K562 (cell line): ENCODE measurements around the gene CEACAM18. TPM values are rescaled to one million over a fixed set of nuclear protein-coding genes. Genes with fewer than 3 reads are reported as not detected.

Source experiments
- ARID3A ChIP-seq: IDR thresholded peaks from 2 replicates; pipeline ENCODE4 v1.6.1; 2012; ENCODE audit warnings: low read depth, low read length, improper control_type of control experiment, borderline replicate concordance
- CHD1 ChIP-seq: fragments of 200-600 bp; sonication (generic); IDR thresholded peaks from one replicate; pipeline ENCODE4 v1.6.1; 2012; ENCODE audit warnings: mild to moderate bottlenecking, moderate library complexity, low read length, inconsistent platforms
- CHD2 ChIP-seq: IDR thresholded peaks from 2 replicates; pipeline ENCODE4 v1.6.1; 2011; ENCODE audit warnings: low read depth, low read length
- DNMT1 ChIP-seq: fragments of 450-650 bp; IDR thresholded peaks from 2 replicates; pipeline ENCODE4 v1.6.1; 2016; ENCODE audit warnings: antibody characterized with exemption, mild to moderate bottlenecking
- DPF2 ChIP-seq: fragments of 450-650 bp; IDR thresholded peaks from 2 replicates; pipeline ENCODE4 v1.6.1; 2016
- ELF2 ChIP-seq: fragments of 250-450 bp; sonication (Bioruptor Pico); IDR thresholded peaks from 2 replicates; pipeline ENCODE4 v1.5.0; 2021; ENCODE audit warnings: mild to moderate bottlenecking
- GABPA ChIP-seq: fragments of 200-800 bp; sonication (Bioruptor generic); conservative IDR thresholded peaks from 2 replicates; pipeline ENCODE4 v1.6.1; 2016; ENCODE audit warnings: low read depth, missing genetic modification characterization, missing compliant biosample characterization
- GMEB1 ChIP-seq: fragments of 250-450 bp; sonication (Bioruptor Pico); IDR thresholded peaks from 2 replicates; pipeline ENCODE4 v1.4.0; 2020; ENCODE audit warnings: mild to moderate bottlenecking
- HBP1 ChIP-seq: fragments of 450-650 bp; formaldehyde crosslinking; IDR thresholded peaks from 2 replicates; pipeline ENCODE4 v1.4.0; 2022; ENCODE audit warnings: missing genetic modification characterization
- HDAC6 ChIP-seq: IDR thresholded peaks from 2 replicates; pipeline ENCODE4 v1.6.1; 2012; ENCODE audit warnings: low read depth, mild to moderate bottlenecking, control low read depth, inconsistent platforms, low read length, moderate library complexity
- KDM5B ChIP-seq: fragments of 200-600 bp; sonication (generic); IDR thresholded peaks from 2 replicates; pipeline ENCODE4 v1.6.1; 2012; ENCODE audit warnings: low read depth, mild to moderate bottlenecking, moderate library complexity, low read length, control low read depth, inconsistent platforms; ENCODE audit not compliant: insufficient replicate concordance
- MBD2 ChIP-seq: sonication (generic); IDR thresholded peaks from 2 replicates; pipeline ENCODE4 v1.6.1; 2016; ENCODE audit warnings: low read depth, borderline replicate concordance
- MIER1 ChIP-seq: fragments of 450-650 bp; IDR thresholded peaks from 2 replicates; pipeline ENCODE4 v1.6.1; 2016; ENCODE audit warnings: antibody characterized with exemption, mild to moderate bottlenecking, low read depth
- NFIX ChIP-seq: fragments of 250-450 bp; sonication (Bioruptor Pico); IDR thresholded peaks from 2 replicates; pipeline ENCODE4 v1.4.0; 2020; ENCODE audit warnings: low read depth, mild to moderate bottlenecking, moderate library complexity
- PHB2 ChIP-seq: fragments of 450-650 bp; IDR thresholded peaks from 2 replicates; pipeline ENCODE4 v1.6.1; 2017; ENCODE audit warnings: low read depth
- PHTF2 ChIP-seq: fragments of 250-450 bp; sonication (Bioruptor Pico); IDR thresholded peaks from 2 replicates; pipeline ENCODE4 v1.5.0; 2021; ENCODE audit warnings: mild to moderate bottlenecking
- XRCC5 ChIP-seq: fragments of 200-400 bp; formaldehyde crosslinking; IDR thresholded peaks from 2 replicates; pipeline ENCODE4 v1.6.1; 2017; ENCODE audit warnings: low read depth, mild to moderate bottlenecking, low read length
- ZBTB49 ChIP-seq: sonication (generic); formaldehyde crosslinking; IDR thresholded peaks from 2 replicates; pipeline ENCODE4 v1.8.0; 2022; ENCODE audit warnings: missing genetic modification reagents, mild to moderate bottlenecking, borderline replicate concordance
- ZNF133 ChIP-seq: fragments of 250-450 bp; sonication (Bioruptor Pico); IDR thresholded peaks from 2 replicates; pipeline ENCODE4 v1.4.0; 2020; ENCODE audit warnings: mild to moderate bottlenecking
- polyA plus RNA-seq, 8 experiments: library from polyadenylated mRNA; depleted of rRNA in 4 of 8; stranded (reverse) in 5 of 8; unstranded in 3 of 8; fragments of >200 nt; fragmentation: Nextera tagmentation in 2 of 8; fragmentation: Illumina TruSeq in 1 of 8; extraction: Ambion mirVana in 2 of 8; extraction: Trizol in 1 of 8; gene quantifications; 2 replicates each; pipeline versions ENCODE4 v1.2.1 to v1.2.3, GENCODE V29; 2011 to 2014; ENCODE audit warnings: inconsistent platforms in 1 of 8, missing spikeins in 1 of 8
- total RNA-seq, 7 experiments: library from RNA; depleted of rRNA in 6 of 7; stranded (reverse); fragments of >200 nt in 6 of 7; fragmentation: Illumina TruSeq in 2 of 7; extraction: Trizol in 2 of 7; gene quantifications; 2 replicates each; pipeline versions ENCODE4 v1.2.1 to v1.2.3, GENCODE V29; 2011 to 2021; ENCODE audit warnings: low replicate concordance in 1 of 7

Gene CEACAM18
- total and polyA plus RNA-seq, 9 of the 15 experiments (the other 6 are each of a cell fraction or from before 2014, with no cell fraction given): 0.08 to 0.24 (median 0.15) TPM; not detected in 3

- TF ChIP-seq ZNF133 (CRISPR knock-in tag) (no peak), PHB2 (no peak), PHTF2 (CRISPR knock-in tag) (no peak), CHD1 (no peak), NFIX (CRISPR knock-in tag) (no peak), MIER1 (peak; percentile 45; the same call in 1 of the 2 replicates), ELF2 (peak; percentile 74), KDM5B (peak; percentile 56), MBD2 (peak; percentile 69; the same call in 1 of the 2 replicates), GABPA (tag) (peak; percentile 97), HDAC6 (no peak), ARID3A (no peak), XRCC5 (no peak), ZBTB49 (CRISPR knock-in tag) (no peak), DNMT1 (no peak), DPF2 (no peak; the same call in 1 of the 2 replicates), CHD2 (no peak), GMEB1 (CRISPR knock-in tag) (peak; percentile 22; the same call in 1 of the 2 replicates), HBP1 (CRISPR knock-in tag) (no peak)
Measured at GRCh38 chr19:51460164-51460992, 18.0 kb upstream of the CEACAM18 start (continued).
